ENCODE measurements around the gene ZFP36L2. TPM values are rescaled to one million over a fixed set of nuclear protein-coding genes. Genes with fewer than 3 reads are reported as not detected.

ZFP36L2 gene
- total and polyA plus RNA-seq, 2 donors (not counting 3 experiments of a cell fraction or from before 2014, with no cell fraction given) = 14.5 to 75.9 TPM

DNA sequence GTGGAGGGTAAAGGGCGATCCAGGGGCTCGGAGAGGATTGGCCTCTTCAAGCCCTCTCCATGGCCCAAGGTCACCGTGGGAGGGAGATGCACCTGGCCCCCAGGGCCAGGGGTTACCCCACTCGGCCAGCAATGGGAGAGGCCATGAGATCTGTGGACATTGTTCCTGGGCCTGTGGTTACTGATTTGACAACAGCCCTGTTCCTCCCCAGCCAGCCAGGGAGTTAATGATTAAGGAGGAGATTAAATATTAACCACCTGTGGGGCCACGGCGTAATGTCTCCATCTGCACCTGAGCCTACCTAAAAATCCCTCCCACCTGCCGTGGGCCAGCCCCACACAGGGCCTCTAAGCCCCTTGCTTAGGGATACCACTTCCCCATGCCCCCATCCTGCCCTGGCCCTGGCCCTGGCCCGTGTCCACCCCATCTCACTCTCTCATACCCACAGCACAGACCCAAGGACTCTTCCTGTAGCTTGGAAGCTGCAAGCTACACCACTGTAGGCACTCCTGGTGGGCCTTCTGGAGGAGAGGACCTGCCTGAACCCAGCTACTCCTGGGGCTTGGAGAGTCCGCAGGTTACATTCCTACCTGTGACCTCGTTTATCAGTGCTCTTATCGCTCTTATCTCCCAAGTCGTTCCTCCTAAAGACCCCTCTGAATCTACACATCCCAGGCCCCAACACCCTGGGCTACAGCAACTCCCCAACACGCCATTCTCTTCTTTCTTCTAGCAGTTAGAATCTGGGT, 32.1 kb downstream of the ZFP36L2 start:
- no peak overlapping the region for H3K27ac ChIP-seq (ENCODE audit: insufficient read depth, low read depth, low read length)
- dilution Hi-C loops (cut with MboI; ENCODE audit: extremely low pct_ligation_motif_present, low sequenced_read_pairs) = no loop called here
- TF ChIP-seq MAX (IDR thresholded peaks at IDR 0.05; ENCODE audit: insufficient read depth, insufficient read length) = no peak
- TF ChIP-seq FOS (IDR thresholded peaks at IDR 0.05; ENCODE audit: borderline replicate concordance, insufficient read depth, low read length) = no peak
- no peak for TF ChIP-seq POLR2AphosphoS5 (IDR thresholded peaks at IDR 0.05; ENCODE audit: insufficient read depth, low read depth, low read length)
- TF ChIP-seq MYC (IDR thresholded peaks at IDR 0.05; ENCODE audit: low read depth, low read length) = no peak
- TF ChIP-seq POLR2A (IDR thresholded peaks at IDR 0.05; ENCODE audit: low read depth, low read length) = no peak
- no peak for TF ChIP-seq GATA2 (IDR thresholded peaks at IDR 0.05; ENCODE audit: insufficient read depth, insufficient read length, low read depth, low read length)
- BruUV-seq (replicated peaks) = no TSS peak
- POLR2A ChIA-PET = no interaction called here
- H4K20me1 ChIP-seq (replicated peaks; ENCODE audit: control insufficient read depth, extremely low read depth, insufficient read depth, low read length) = no peaks in the 10 kb centered on the region
- H3K36me3 ChIP-seq (ENCODE audit: control insufficient read depth in 2 of 2, extremely low read depth in 1 of 2, insufficient read depth in 2 of 2, low read length in 2 of 2) = no peaks in the 10 kb centered on the region
- intact Hi-C loops (cut with micrococcal nuclease) = no loop called here
- CTCF ChIA-PET = interaction anchor here (0.6 to 2.5 kb wide), 3 partner anchors 9 to 219 kb away, joined by 3 to 8 read pairs (median 4); no protein-coding TSS in a partner anchor
- no peaks in the 10 kb centered on the region for H3K9me3 ChIP-seq (replicated peaks; ENCODE audit: control insufficient read depth, insufficient read depth, low read length)
- H3K27me3 ChIP-seq (ENCODE audit: control insufficient read depth in 2 of 2, insufficient read depth in 2 of 2, low read length in 2 of 2) = no peaks in the 10 kb centered on the region
- H3K4me1 ChIP-seq (ENCODE audit: control insufficient read depth, extremely low read depth, insufficient read depth, low read length) = no peaks in the 10 kb centered on the region
- no peak overlapping the region for H3K4me2 ChIP-seq (ENCODE audit: insufficient read depth, low read length)
- no peaks in the 10 kb centered on the region for H3K9me1 ChIP-seq (replicated peaks; ENCODE audit: control insufficient read depth, extremely low read depth, insufficient read depth, low read length)
- DNase-seq (ENCODE audit: low read depth, low spot score) (no peak), FAIRE-seq (no peak)
- no peak overlapping the region for H3K4me3 ChIP-seq (replicated peaks in 1 of 3; ENCODE audit: insufficient read depth in 1 of 3, low read depth in 1 of 3, low read length in 3 of 3)
- H3K9ac ChIP-seq (replicated peaks; ENCODE audit: extremely low read depth, insufficient read depth, low read length) = no peak overlapping the region
- H2AFZ ChIP-seq (ENCODE audit: low read depth, low read length) = no peak overlapping the region
- H3K79me2 ChIP-seq (ENCODE audit: control insufficient read depth, insufficient read depth, low read length) = no peaks in the 10 kb centered on the region

DNA sequence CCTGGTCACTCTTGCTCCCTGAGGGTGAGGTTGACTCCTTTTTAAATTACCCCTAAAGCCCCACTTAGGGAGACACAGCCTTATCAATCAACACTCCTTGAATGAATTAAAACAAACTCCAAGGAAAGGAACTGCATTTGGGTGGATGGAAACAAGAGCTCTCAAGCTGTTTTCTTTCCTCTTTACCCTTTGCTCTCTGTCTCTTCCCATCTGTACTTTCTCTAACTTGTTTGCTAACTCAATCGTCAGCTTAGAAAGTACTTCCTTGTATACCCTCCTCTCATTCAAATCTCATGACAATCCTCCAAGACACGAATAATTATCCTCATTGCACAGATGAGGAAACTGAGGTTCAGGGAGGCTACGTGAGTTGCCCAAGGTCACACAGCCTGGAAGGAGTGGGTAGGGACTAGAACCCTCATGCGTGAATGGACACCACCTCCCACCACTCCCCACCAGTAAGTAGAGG, 32.7 kb downstream of the ZFP36L2 start:
- no peak overlapping the region for H3K9ac ChIP-seq (replicated peaks; ENCODE audit: extremely low read depth, insufficient read depth, low read length)
- CTCF ChIA-PET = interaction anchor here (1.0 to 2.5 kb wide), 2 partner anchors 19 to 219 kb away, joined by 3 to 8 read pairs; no protein-coding TSS in a partner anchor
- DNase-seq (ENCODE audit: low read depth, low spot score) (no peak), FAIRE-seq (no peak)
- dilution Hi-C loops (cut with MboI; ENCODE audit: extremely low pct_ligation_motif_present, low sequenced_read_pairs) = no loop called here
- no peaks in the 10 kb centered on the region for H3K9me1 ChIP-seq (replicated peaks; ENCODE audit: control insufficient read depth, extremely low read depth, insufficient read depth, low read length)
- H4K20me1 ChIP-seq (replicated peaks; ENCODE audit: control insufficient read depth, extremely low read depth, insufficient read depth, low read length) = no peaks in the 10 kb centered on the region
- no peak overlapping the region for H3K4me3 ChIP-seq (replicated peaks in 1 of 3; ENCODE audit: insufficient read depth in 1 of 3, low read depth in 1 of 3, low read length in 3 of 3)
- no peaks in the 10 kb centered on the region for H3K79me2 ChIP-seq (ENCODE audit: control insufficient read depth, insufficient read depth, low read length)
- H3K4me1 ChIP-seq (ENCODE audit: control insufficient read depth, extremely low read depth, insufficient read depth, low read length) = no peaks in the 10 kb centered on the region
- POLR2A ChIA-PET = no interaction called here
- H3K27me3 ChIP-seq (ENCODE audit: control insufficient read depth in 2 of 2, insufficient read depth in 2 of 2, low read length in 2 of 2) = no peaks in the 10 kb centered on the region
- no peaks in the 10 kb centered on the region for H3K9me3 ChIP-seq (replicated peaks; ENCODE audit: control insufficient read depth, insufficient read depth, low read length)
- H2AFZ ChIP-seq (ENCODE audit: low read depth, low read length) = no peak overlapping the region
- intact Hi-C loops (cut with micrococcal nuclease) = no loop called here
- BruUV-seq (replicated peaks) = no TSS peak
- H3K27ac ChIP-seq (ENCODE audit: insufficient read depth, low read depth, low read length) = no peak overlapping the region
- H3K36me3 ChIP-seq (ENCODE audit: control insufficient read depth in 2 of 2, extremely low read depth in 1 of 2, insufficient read depth in 2 of 2, low read length in 2 of 2) = no peaks in the 10 kb centered on the region
- TF ChIP-seq POLR2AphosphoS5 (IDR thresholded peaks at IDR 0.05; ENCODE audit: insufficient read depth, low read depth, low read length) (no peak), POLR2A (IDR thresholded peaks at IDR 0.05; ENCODE audit: low read depth, low read length) (no peak), GATA2 (IDR thresholded peaks at IDR 0.05; ENCODE audit: insufficient read depth, insufficient read length, low read depth, low read length) (no peak), MAX (IDR thresholded peaks at IDR 0.05; ENCODE audit: insufficient read depth, insufficient read length) (no peak), JUN (IDR thresholded peaks at IDR 0.05; ENCODE audit: borderline replicate concordance, insufficient read depth, insufficient read length, low read depth) (no peak), EZH2 (IDR thresholded peaks at IDR 0.05; ENCODE audit: borderline replicate concordance, low read depth, low read length, severe bottlenecking) (no peak)
- TF ChIP-seq, protein P1, sequence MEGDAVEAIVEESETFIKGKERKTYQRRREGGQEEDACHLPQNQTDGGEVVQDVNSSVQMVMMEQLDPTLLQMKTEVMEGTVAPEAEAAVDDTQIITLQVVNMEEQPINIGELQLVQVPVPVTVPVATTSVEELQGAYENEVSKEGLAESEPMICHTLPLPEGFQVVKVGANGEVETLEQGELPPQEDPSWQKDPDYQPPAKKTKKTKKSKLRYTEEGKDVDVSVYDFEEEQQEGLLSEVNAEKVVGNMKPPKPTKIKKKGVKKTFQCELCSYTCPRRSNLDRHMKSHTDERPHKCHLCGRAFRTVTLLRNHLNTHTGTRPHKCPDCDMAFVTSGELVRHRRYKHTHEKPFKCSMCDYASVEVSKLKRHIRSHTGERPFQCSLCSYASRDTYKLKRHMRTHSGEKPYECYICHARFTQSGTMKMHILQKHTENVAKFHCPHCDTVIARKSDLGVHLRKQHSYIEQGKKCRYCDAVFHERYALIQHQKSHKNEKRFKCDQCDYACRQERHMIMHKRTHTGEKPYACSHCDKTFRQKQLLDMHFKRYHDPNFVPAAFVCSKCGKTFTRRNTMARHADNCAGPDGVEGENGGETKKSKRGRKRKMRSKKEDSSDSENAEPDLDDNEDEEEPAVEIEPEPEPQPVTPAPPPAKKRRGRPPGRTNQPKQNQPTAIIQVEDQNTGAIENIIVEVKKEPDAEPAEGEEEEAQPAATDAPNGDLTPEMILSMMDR (IDR thresholded peaks at IDR 0.05; ENCODE audit: extremely low read depth in 1 of 2, insufficient read depth in 1 of 2, low read depth in 1 of 2, low read length in 2 of 2) = no peak
- H3K4me2 ChIP-seq (ENCODE audit: insufficient read depth, low read length) = no peak overlapping the region
